Measurements from ENCODE around the gene CYP3A4. TPM values are rescaled to one million over a fixed set of nuclear protein-coding genes. Genes with fewer than 3 reads are reported as not detected.
"Not testable (repeated sequence)": the region's sequence is repeated elsewhere in the genome, so short reads cannot be mapped to it uniquely, and the experiment has no call there.

Gene CYP3A4
- total and polyA plus RNA-seq, 7 experiments from 2014 or later, result not detected

DNA sequence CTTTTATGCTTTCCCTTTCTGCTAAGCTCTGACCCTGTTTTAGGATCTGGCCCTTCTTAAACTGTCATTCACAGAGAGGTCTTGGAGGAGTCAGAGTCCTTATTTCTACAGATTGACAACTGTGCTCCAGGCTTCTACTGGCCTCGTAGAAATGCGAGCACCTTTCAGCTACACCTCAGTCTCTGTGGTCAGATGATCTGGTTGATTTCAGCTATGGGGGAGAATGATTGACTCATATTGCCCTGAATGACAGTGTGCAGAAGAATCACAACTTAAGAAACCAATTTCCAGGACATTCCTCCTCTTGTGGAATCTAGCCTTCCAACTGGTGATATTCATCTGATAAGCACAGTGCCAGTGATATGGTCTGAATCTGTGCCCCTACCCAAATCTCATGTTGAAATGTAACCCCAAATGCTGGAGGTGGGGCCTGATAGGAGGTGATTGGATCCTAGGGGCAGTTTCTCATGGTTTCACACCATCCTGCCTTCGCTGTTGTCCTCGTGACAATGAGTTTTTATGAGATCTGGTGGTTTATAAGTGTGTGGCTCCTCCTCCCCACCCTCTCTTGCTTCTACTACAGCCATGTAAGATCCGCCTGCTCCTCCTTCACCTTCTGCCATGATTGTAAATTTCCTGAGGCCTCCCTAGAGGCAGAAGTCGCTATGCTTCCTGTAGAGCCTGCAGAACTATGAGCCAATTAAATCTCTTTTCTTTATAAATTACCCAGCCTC is 35.0 kb downstream of the CYP3A4 start:
- no peaks in the 10 kb centered on the region for H3K4me1 ChIP-seq (ENCODE audit: control insufficient read depth in 2 of 2, insufficient read depth in 2 of 2, low read length in 2 of 2)
- H3K4me3 ChIP-seq (ENCODE audit: low read length), result no peak overlapping the region
- ChIA-PET CTCF (no interaction called here), POLR2A (no interaction called here)
- intact Hi-C loops (cut with micrococcal nuclease), result loop anchor here in 1 of 2 donors (2.0 kb wide), 1 partner anchor 52 kb away; no protein-coding TSS in a partner anchor
- H3K27me3 ChIP-seq (ENCODE audit: control insufficient read depth in 2 of 2, insufficient read depth in 2 of 2, low read length in 2 of 2), result no peaks in the 10 kb centered on the region
- Mint-ChIP-seq H3K36me3 (peaks cover 0 to 11% (median 6%) of the 10 kb centered on the region in 5 donors), H3K27ac (no peak overlapping the region), H3K27me3 (peaks cover 0 to 12% (median 6%) of the 10 kb centered on the region in 5 donors), H3K4me3 (no peak overlapping the region), H3K9me3 (peaks cover 0 to 14% (median 4%) of the 10 kb centered on the region in 11 donors), H3K4me1 (no peaks in the 10 kb centered on the region)
- H3K27ac ChIP-seq (ENCODE audit: low read depth, low read length), result no peak overlapping the region
- DNase-seq, result no peak
- H3K36me3 ChIP-seq (ENCODE audit: control insufficient read depth in 2 of 3, insufficient read depth in 3 of 3, low read length in 3 of 3), result no peaks in the 10 kb centered on the region
- ATAC-seq, result no peak
- H3K9me3 ChIP-seq (ENCODE audit: control insufficient read depth in 2 of 3, low read length in 3 of 3), result no peaks in the 10 kb centered on the region

- ATAC-seq; H3K27me3 ChIP-seq (ENCODE audit: control insufficient read depth in 2 of 2, insufficient read depth in 2 of 2, low read length in 2 of 2); H3K4me1 ChIP-seq (ENCODE audit: control insufficient read depth in 2 of 2, insufficient read depth in 2 of 2, low read length in 2 of 2); H3K36me3 ChIP-seq (ENCODE audit: control insufficient read depth in 2 of 3, insufficient read depth in 3 of 3, low read length in 3 of 3); H3K4me3 ChIP-seq (ENCODE audit: low read length); CTCF ChIA-PET; H3K4me3 Mint-ChIP-seq; H3K27ac Mint-ChIP-seq; H3K27ac ChIP-seq (ENCODE audit: low read depth, low read length); H3K9me3 ChIP-seq (ENCODE audit: control insufficient read depth in 2 of 3, low read length in 3 of 3); intact Hi-C loops (cut with micrococcal nuclease); POLR2A ChIA-PET; H3K4me1 Mint-ChIP-seq; DNase-seq: not testable (repeated sequence)
- Mint-ChIP-seq H3K27me3 (peaks cover 0 to 11% (median 7%) of the 10 kb centered on the region in 5 donors), H3K9me3 (peaks cover 0 to 19% (median 4%) of the 10 kb centered on the region in 11 donors), H3K36me3 (peaks cover 0 to 16% (median 11%) of the 10 kb centered on the region in 5 donors)
Measured at GRCh38 chr7:99746915-99747314, 37.1 kb downstream of the CYP3A4 start.

DNA sequence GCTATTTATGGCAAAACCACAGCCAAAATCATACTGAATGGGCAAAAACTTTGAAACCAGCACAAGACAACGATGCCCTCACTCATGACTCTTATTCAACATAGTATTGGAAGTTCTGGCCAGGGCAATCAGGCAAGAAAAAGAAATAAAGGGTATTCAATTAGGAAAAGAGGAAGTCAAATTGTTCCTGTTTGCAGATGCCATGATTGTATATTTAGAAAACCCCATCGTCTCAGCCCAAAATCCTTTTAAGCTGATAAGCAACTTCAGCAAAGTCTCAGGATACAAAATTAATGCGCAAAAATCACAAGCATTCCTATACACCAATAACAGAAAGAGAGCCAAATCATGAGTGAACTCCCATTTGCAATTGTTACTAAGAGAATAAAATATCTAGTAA is 38.6 kb downstream of the CYP3A4 start:
- Mint-ChIP-seq H3K36me3 (peaks cover 0 to 23% (median 22%) of the 10 kb centered on the region in 5 donors), H3K9me3 (peaks cover 0 to 19% (median 4%) of the 10 kb centered on the region in 11 donors), H3K27me3 (peaks cover 0 to 11% (median 7%) of the 10 kb centered on the region in 5 donors)
- H3K9me3 ChIP-seq (ENCODE audit: control insufficient read depth in 2 of 3, low read length in 3 of 3); H3K36me3 ChIP-seq (ENCODE audit: control insufficient read depth in 2 of 3, insufficient read depth in 3 of 3, low read length in 3 of 3); H3K4me3 ChIP-seq (ENCODE audit: low read length); H3K27me3 ChIP-seq (ENCODE audit: control insufficient read depth in 2 of 2, insufficient read depth in 2 of 2, low read length in 2 of 2); H3K4me3 Mint-ChIP-seq; POLR2A ChIA-PET; CTCF ChIA-PET; H3K27ac ChIP-seq (ENCODE audit: low read depth, low read length); H3K4me1 Mint-ChIP-seq; DNase-seq; H3K4me1 ChIP-seq (ENCODE audit: control insufficient read depth in 2 of 2, insufficient read depth in 2 of 2, low read length in 2 of 2); intact Hi-C loops (cut with micrococcal nuclease); ATAC-seq; H3K27ac Mint-ChIP-seq: not testable (repeated sequence)

DNA sequence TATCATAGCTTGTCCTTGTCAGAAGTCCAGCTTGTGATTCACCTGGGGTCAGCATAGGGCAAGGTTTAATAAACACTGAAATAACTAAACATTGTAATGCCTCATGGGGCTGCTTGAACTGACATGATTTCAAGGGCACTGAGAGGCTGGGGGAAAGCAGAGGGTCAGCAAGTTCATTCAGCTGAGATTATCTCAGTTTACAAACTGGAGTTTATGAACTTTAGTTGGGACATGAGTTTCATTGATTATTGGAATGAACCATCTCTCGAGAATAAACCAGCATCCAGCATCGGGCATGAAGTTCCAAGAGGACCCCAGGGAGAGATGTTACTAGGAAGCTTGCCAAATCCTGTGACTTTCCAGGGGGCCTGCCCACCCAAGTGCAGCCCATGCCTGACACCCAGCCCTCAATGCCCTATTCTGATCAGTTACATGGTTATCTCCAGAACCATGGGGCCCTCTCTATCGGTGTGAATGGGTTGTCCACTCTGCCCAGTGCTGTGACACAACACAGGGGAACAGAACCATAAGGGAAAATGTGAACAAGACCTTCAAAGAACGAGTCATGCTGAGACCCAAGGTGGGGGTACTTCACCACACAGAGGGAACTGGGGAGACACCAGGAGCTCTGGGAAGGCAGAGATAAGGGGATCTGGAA is 41.1 kb downstream of the CYP3A4 start:
- ATAC-seq, result no peak
- H3K36me3 Mint-ChIP-seq, result peaks cover 3 to 37% (median 33%) of the 10 kb centered on the region in 5 donors
- ChIA-PET POLR2A (no interaction called here), CTCF (no interaction called here)
- Histone ChIP-seq H3K36me3 (ENCODE audit: control insufficient read depth in 2 of 3, insufficient read depth in 3 of 3, low read length in 3 of 3) (no peaks in the 10 kb centered on the region), H3K27me3 (ENCODE audit: control insufficient read depth in 2 of 2, insufficient read depth in 2 of 2, low read length in 2 of 2) (no peaks in the 10 kb centered on the region), H3K4me1 (ENCODE audit: control insufficient read depth in 2 of 2, insufficient read depth in 2 of 2, low read length in 2 of 2) (no peaks in the 10 kb centered on the region), H3K4me3 (ENCODE audit: low read length) (no peak overlapping the region), H3K27ac (ENCODE audit: low read depth, low read length) (no peak overlapping the region), H3K9me3 (ENCODE audit: control insufficient read depth in 2 of 3, low read length in 3 of 3) (no peaks in the 10 kb centered on the region)
- H3K27ac Mint-ChIP-seq, result no peak overlapping the region
- H3K4me1 Mint-ChIP-seq, result peaks cover 0 to 7% (median 0%) of the 10 kb centered on the region in 7 donors
- no peak for DNase-seq
- H3K4me3 Mint-ChIP-seq, result no peak overlapping the region
- H3K27me3 Mint-ChIP-seq, result peaks cover 0 to 11% (median 5%) of the 10 kb centered on the region in 5 donors
- H3K9me3 Mint-ChIP-seq, result peaks cover 0 to 19% (median 4%) of the 10 kb centered on the region in 11 donors
- intact Hi-C loops (cut with micrococcal nuclease), result no loop called here

DNA sequence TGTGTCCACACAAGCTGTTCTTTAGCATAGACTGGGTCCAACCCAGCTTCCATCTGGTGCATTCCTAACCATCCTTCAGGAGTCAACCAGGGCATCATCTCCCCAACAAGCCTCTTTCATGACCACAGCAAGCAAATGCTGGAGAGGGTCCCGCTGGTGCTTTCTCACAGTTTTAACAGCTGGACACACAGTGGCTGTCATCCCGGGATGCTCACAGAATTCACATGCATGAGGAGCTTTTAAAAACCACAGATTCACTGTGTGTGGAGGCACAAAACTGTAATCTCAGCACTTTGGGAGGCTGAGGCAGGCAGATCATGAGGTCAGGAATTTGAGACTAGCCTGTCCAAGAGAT is 42.6 kb downstream of the CYP3A4 start:
- Mint-ChIP-seq H3K27ac (no peak overlapping the region), H3K36me3 (peaks cover 7 to 41% (median 38%) of the 10 kb centered on the region in 5 donors), H3K4me1 (peaks cover 0 to 11% (median 0%) of the 10 kb centered on the region in 7 donors), H3K4me3 (no peak overlapping the region), H3K27me3 (peaks cover 0 to 11% (median 5%) of the 10 kb centered on the region in 5 donors), H3K9me3 (peaks cover 0 to 19% (median 3%) of the 10 kb centered on the region in 11 donors)
- Histone ChIP-seq H3K36me3 (ENCODE audit: control insufficient read depth in 2 of 3, insufficient read depth in 3 of 3, low read length in 3 of 3) (no peaks in the 10 kb centered on the region), H3K4me3 (ENCODE audit: low read length) (no peak overlapping the region), H3K27me3 (ENCODE audit: control insufficient read depth in 2 of 2, insufficient read depth in 2 of 2, low read length in 2 of 2) (no peaks in the 10 kb centered on the region), H3K4me1 (ENCODE audit: control insufficient read depth in 2 of 2, insufficient read depth in 2 of 2, low read length in 2 of 2) (no peaks in the 10 kb centered on the region), H3K9me3 (ENCODE audit: control insufficient read depth in 2 of 3, low read length in 3 of 3) (no peaks in the 10 kb centered on the region), H3K27ac (ENCODE audit: low read depth, low read length) (no peak overlapping the region)
- CTCF ChIA-PET, result no interaction called here
- intact Hi-C loops (cut with micrococcal nuclease), result no loop called here
- no peak for DNase-seq
- POLR2A ChIA-PET, result no interaction called here
- no peak for ATAC-seq

DNA sequence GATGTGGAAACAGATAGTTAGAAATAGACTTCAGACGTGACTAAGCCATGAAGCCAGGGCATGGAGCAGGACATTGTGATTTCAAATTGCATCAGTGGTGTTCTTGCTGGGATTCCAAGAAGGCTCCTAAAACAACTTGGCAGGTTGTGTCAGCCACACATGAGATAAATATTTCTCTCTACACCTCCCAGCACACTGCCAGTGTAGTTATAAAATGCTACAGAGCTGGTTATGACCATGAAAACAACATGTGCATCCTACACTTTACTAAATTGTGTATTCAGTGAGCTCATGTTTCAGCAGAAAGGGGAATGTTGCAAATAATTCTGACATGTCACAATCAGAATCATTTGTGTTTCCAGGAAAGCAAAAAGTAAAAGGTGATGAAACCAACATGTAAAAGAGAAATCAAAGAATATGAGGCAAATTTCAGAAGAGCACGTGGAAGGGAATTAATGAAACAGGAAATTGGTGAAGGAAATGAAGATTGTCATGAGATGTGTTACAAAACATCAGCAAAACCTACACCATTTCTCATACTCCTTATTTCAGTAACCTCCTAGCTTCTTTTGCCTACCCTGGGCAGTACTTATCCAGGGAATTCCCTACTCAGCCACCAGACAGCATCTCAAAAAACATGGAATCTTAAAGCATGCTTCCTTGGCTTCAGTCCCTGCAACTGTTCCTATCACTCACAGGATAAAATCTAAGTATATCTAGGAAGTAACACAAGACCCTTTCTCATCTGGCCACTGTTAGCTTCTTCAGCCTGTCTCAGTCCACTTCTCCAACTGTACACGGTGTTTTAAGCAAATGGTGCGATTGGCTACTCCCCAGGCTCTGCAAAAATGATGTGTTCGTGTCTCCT is 43.2 kb downstream of the CYP3A4 start:
- Mint-ChIP-seq H3K36me3 (peaks cover 7 to 41% (median 38%) of the 10 kb centered on the region in 5 donors), H3K27ac (no peak overlapping the region), H3K9me3 (peaks cover 0 to 17% (median 3%) of the 10 kb centered on the region in 11 donors), H3K4me3 (no peak overlapping the region), H3K4me1 (peaks cover 0 to 11% (median 0%) of the 10 kb centered on the region in 7 donors), H3K27me3 (peaks cover 0 to 10% (median 5%) of the 10 kb centered on the region in 5 donors)
- Histone ChIP-seq H3K4me3 (ENCODE audit: low read length) (no peak overlapping the region), H3K9me3 (ENCODE audit: control insufficient read depth in 2 of 3, low read length in 3 of 3) (no peaks in the 10 kb centered on the region), H3K27me3 (ENCODE audit: control insufficient read depth in 2 of 2, insufficient read depth in 2 of 2, low read length in 2 of 2) (no peaks in the 10 kb centered on the region), H3K27ac (ENCODE audit: low read depth, low read length) (no peak overlapping the region), H3K4me1 (ENCODE audit: control insufficient read depth in 2 of 2, insufficient read depth in 2 of 2, low read length in 2 of 2) (no peaks in the 10 kb centered on the region), H3K36me3 (ENCODE audit: control insufficient read depth in 2 of 3, insufficient read depth in 3 of 3, low read length in 3 of 3) (no peaks in the 10 kb centered on the region)
- DNase-seq (no peak), ATAC-seq (peak; percentile 40)
- intact Hi-C loops (cut with micrococcal nuclease), result no loop called here
- CTCF ChIA-PET, result no interaction called here
- POLR2A ChIA-PET, result no interaction called here

Measured in naive thymus-derived CD4-positive, alpha-beta T cell (primary cell).